ENCODE data around the gene TCF3.

The TCF3 gene

GRCh38 chr19:1609680-1610474, 42.5 kb downstream of the TCF3 start:
- no peak for DNase-seq (ENCODE audit: low read depth)

DNA sequence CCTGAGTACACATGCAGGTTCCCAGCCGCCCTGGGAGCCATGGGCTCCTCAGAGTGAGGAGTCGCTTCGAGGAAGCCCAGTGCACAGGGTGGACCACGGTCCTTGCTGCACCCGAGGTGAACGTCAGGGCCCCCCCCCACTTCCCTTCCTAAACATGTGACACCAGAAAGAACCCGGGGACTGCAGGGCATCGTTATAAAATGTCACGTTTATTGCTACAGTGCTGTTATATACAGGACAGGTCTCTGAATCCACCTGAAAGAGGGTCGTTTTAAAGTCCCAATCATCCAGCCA, 43.4 kb downstream of the TCF3 start:
- DNase-seq (ENCODE audit: low read depth) = no peak

DNA sequence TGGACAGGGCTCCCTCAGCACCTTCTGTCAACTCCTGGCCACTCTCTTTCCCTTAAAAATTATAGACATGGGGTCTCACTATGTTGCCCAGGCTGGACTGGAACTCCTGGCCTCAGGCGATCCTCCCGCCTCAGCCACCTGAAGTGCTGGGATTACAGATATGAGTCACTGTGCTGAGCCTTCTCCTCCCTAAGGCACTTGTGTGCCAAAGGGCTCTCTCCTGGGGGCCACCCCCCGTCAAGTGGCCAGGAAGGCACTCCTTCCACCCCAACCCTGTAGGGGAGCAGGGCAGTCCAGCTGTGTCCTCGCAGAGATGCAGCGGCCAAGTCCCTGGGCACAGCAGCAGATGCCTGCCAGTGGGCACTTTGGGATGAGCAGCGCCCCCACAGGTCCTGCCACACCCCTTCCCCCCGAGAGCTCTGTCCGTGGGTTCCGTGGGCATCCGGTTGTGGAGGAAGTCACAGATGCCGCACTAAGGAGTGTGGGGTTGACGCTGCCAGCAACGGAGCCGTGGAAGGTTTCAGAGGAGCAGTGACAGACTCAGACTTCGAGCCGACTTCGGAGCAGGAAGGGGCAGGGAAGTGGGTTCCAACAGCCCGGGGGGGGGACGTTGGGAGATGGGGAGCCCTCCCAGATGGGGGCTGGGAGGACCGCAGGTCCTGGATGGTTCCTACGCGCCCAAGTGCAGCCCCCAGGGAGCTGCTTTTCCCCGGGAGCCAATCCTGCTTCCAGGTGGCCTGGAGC, 43.9 kb downstream of the TCF3 start:
- DNase-seq (ENCODE audit: low read depth) = no peak

- DNase-seq (ENCODE audit: low read depth) = no peak
Observed at GRCh38 chr19:1606138-1606651, 46.2 kb downstream of the TCF3 start.

DNA sequence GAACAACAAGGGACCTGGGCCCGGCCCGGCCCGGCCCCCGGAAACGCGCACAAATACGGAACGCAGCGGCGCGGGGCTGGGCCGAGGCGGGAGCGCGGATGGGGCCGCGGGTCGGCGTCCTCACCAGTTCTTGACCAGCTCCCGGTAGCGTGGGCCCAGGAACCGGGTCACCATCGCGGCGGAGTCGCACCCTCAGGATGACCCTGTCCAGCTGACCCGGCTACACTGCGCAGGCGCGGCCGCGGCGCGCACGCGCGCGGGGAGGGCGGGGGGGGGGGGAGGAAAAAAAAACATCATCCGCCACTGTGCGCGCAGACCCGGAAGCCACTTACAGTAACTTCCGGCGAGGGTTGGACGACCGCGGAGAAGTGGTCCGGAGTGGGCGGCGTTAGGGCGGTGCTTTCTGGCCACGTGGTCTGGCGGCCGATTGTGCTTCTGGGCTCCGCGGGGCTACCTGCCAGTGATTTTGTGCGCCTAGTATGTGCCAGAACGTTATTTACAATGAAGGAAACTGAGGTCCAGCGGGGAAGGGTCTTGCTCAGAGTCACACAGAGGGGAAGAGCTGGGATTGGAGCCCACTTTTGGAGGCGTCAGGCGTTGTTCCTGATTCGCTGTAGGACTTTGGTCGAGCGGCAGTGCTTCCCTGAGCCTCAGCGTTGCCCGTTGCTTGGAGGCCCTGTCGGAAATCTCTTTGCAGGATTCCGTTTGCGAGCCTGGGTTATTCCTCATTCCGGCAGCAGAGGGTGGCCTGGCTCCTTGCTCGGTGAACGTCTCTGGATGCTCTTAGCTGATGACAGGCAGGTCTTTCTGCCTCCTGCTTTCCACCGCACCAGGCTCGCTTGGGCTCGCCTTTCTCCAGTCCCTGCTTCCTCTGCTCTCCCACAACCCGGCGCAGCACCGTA, 46.9 kb downstream of the TCF3 start, which contains the start of gene UQCR11:
UQCR11 (minus strand) TSS at position 227 of the 902 bp plus-strand sequence; CDS start at position 174, 53 bp downstream.
- peak; percentile 87 for DNase-seq (ENCODE audit: low read depth)

- no peak for DNase-seq (ENCODE audit: low read depth)
Observed at GRCh38 chr19:1602091-1602707, 50.2 kb downstream of the TCF3 start.

DNA sequence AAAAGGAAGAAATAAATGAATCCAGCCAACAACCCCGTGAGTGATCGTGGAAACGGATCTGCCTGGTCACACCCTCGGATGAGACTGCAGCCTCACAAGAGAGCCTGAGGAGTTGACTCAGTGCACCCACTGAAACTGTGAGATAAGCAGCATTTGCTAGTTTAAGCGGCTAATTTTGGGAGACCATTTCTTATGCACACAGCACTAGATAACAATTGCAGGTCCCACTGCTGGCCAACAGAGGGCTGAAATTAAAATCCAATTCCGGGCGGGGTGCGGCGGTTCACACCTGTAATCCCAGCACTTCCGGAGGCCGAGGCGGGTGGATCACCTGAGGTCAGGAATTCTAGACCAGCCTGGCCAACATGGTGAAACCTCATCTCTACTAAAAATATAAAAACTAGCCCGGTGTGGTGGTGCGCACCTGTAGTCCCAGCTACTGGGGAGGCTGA, 50.8 kb downstream of the TCF3 start:
- DNase-seq (ENCODE audit: low read depth) = no peak

GRCh38 chr19:1599460-1599846, 53.0 kb downstream of the TCF3 start:
- DNase-seq (ENCODE audit: low read depth) = no peak

DNA sequence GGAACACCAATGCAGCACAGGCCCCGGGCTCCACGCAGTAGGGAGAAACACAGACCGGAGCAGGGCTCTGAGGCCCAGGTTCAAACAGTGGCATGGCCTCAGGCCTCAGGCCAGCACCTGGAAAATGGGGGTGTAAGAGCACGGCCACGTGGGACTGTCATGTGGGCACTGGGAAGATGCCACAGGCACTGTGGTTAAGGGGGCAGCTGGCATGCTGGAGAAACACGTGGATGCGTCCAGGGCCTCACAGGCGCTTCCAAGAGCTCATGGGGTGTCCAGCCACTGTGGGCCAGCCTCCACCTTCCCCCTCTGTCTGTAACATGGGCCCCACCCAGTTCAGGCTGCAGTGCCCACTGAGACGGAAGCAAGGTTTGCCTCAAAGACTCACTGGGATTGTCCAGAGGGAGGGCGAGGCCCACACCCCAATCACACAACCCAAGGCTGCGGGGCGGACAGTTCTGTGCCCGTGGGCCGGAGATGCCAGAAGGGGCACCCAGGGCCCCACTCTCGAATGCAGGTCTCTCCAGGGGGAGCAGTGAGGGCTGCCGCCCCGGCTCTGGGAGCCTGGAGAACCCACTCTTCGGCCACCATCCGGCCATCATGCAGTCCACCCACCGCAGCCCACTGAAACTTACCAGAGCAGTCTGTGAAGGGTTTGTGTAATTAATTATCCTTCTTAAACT, 53.5 kb downstream of the TCF3 start:
- DNase-seq (ENCODE audit: low read depth) = no peak

- no peak for DNase-seq (ENCODE audit: low read depth)
Observed at GRCh38 chr19:1593501-1593772, 59.0 kb downstream of the TCF3 start.

- peak; percentile 83 for DNase-seq (ENCODE audit: low read depth)
Observed at GRCh38 chr19:1592755-1593500, 59.5 kb downstream of the TCF3 start, which contains the start of gene MBD3. MBD3 (minus strand) TSS chr19:1592865; CDS start chr19:1592631, 234 bp downstream.

DNA sequence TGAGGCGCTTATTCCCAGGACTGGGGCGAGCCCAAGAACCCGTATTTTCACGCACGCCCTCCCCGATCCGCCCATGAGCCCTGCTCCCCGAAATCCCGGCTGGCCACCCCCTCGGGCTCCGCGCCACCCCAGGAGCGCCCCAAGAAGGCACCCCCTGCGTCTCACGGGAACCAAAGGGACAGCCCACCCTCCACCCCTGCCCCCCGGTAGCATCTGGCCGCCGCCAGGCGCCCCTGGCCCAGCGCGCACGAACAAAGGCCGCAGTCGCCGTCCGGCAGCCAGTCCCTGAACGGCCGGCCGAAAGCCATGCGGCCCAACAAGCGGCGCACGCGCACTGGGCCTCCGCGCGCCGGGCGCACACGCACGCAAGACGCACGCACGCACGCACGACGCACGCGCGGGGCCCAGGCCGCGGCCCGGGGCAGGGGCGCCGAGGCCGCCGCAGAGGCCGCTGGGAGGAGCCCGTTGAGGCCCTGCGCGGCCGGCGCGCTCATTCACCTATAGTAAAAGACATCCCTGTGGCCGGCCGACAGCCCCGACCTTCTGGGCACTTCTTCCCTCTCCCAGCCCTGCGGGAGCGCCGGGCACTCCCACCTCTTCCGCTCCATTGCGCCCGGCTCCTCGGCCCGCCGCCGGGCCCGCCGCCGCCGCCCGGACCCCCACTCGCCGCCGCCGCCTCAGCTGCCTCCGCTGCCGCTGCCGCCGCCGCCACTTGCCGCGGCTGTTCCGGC, 60.2 kb downstream of the TCF3 start:
- peak; percentile 71 for DNase-seq (ENCODE audit: low read depth)

DNA sequence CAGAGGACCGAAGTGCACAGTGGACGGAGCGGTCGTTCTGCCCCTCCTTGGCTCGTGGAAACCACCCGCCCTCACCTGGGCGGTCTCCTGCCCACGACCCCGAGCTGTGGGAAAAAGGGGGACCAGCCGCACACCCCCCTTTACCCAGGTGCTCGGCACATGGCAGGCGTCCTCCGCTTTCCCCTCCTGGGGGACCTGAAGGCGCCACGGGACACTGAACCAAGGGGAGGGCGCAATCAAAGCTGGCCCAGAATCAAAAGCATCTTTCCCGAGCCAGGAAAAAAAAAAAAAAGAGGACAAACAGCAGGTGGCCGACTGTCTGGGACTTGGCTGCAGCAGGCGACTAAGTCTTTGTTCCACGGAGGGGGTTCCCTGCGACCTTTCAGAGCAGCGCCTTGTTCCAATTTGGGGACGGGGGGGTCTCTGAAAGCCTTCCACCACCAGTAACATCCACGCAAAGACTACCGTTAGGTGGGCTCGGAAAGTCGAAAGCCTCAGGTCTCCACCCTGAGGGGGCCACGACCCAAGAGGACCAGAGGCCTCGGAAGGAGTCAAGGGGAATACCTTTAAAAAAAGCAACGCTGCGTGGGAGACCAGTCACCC, 60.9 kb downstream of the TCF3 start:
- DNase-seq (ENCODE audit: low read depth) = no peak

GRCh38 chr19:1590641-1591397, 61.6 kb downstream of the TCF3 start:
- no peak for DNase-seq (ENCODE audit: low read depth)

DNA sequence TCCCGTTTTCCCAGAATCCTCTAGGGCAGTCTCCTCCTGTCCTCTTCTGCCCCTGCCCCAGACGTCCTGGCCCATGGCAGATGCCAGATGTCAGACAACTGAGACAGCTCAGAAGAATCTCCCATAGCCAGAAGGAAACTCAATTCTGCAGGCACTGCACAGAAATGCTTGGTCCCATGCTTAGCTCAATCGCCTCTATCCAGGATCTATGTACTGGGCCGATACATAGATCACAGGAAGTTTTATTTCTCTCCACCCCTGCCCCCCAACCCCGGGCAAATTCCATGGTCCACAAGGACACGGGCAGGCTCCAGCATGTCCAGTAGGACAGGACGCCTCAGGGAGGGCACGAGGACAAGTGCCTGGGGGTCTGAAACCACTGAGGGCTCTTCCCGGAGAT, 64.5 kb downstream of the TCF3 start:
- no peak for DNase-seq (ENCODE audit: low read depth)

DNA sequence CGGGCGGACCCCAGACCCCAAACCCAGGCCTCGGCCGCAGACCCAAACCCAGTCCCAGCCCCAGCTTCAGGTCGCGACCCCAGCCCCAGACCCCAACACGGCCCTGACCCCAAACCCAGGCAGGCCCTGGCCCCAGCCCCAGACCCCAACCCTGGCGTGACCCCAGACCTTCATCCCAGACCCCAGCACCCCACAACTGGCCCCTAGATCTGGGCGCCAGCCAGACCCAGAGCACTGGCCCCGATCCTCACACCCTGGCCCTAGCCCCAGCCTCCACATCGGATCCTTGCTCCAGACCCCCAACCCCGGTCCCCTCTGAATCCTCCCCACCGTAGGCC, 67.2 kb downstream of the TCF3 start:
- no peak for DNase-seq (ENCODE audit: low read depth)

GRCh38 chr19:1584500-1585242, 67.7 kb downstream of the TCF3 start:
- no peak for DNase-seq (ENCODE audit: low read depth)

DNA sequence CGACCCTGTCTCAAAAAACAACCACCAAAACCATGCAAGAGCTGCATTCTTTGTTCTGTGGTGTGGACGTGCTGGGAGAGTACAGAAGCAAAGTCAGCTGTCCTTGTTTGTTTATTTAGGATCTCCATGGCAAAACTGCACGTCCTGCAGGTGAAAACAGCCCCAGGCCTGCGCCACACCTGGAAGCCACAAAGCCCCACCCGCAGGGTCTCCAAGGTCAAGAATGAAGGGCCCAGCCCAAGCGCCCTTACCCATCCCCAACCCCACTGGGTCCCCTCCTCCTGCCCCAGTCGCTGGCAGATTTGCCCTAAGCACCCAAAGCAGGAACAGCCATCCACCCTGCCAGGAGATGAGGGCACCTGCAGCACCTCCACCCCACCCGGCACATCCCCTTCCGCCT, 70.2 kb downstream of the TCF3 start:
- DNase-seq (ENCODE audit: low read depth) = no peak
